ENCODE results near the gene CROCC2. TPM values are rescaled to one million over a fixed set of nuclear protein-coding genes. Genes with fewer than 3 reads are reported as not detected.

CROCC2 gene
- polyA plus RNA-seq, 1 donor (not counting 4 experiments of a cell fraction or from before 2014, with no cell fraction given) = not detected

GRCh38 chr2:240889601-240890560 is 16.3 kb upstream of the CROCC2 start:
- H3K4me3 ChIP-seq (ENCODE audit: control insufficient read depth in 2 of 3, extremely low read depth in 1 of 3, insufficient read depth in 2 of 3, low read depth in 1 of 3, low read length in 3 of 3) = no peak overlapping the region
- no peak overlapping the region for H3K9ac ChIP-seq (ENCODE audit: control insufficient read depth, extremely low read depth, insufficient read depth, low read length)
- TF ChIP-seq, protein P1, sequence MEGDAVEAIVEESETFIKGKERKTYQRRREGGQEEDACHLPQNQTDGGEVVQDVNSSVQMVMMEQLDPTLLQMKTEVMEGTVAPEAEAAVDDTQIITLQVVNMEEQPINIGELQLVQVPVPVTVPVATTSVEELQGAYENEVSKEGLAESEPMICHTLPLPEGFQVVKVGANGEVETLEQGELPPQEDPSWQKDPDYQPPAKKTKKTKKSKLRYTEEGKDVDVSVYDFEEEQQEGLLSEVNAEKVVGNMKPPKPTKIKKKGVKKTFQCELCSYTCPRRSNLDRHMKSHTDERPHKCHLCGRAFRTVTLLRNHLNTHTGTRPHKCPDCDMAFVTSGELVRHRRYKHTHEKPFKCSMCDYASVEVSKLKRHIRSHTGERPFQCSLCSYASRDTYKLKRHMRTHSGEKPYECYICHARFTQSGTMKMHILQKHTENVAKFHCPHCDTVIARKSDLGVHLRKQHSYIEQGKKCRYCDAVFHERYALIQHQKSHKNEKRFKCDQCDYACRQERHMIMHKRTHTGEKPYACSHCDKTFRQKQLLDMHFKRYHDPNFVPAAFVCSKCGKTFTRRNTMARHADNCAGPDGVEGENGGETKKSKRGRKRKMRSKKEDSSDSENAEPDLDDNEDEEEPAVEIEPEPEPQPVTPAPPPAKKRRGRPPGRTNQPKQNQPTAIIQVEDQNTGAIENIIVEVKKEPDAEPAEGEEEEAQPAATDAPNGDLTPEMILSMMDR (optimal IDR thresholded peaks at IDR 0.05 in 1 of 3, IDR thresholded peaks at IDR 0.05 in 1 of 3, conservative IDR thresholded peaks at IDR 0.05 in 1 of 3; ENCODE audit: extremely low read depth in 1 of 3, insufficient read depth in 2 of 3, low read length in 3 of 3) = no peak
- TF ChIP-seq EZH2 (IDR thresholded peaks at IDR 0.05; ENCODE audit: low read length) = no peak
- no peak overlapping the region for H3K27ac ChIP-seq (ENCODE audit: control insufficient read depth, insufficient read depth, low read length)
- H3K4me2 ChIP-seq (ENCODE audit: control insufficient read depth, extremely low read depth, insufficient read depth, low read depth, low read length) = no peak overlapping the region
- no peaks in the 10 kb centered on the region for H4K20me1 ChIP-seq (ENCODE audit: control insufficient read depth, extremely low read depth, insufficient read depth, low read length)
- peaks cover 7% of the 10 kb centered on the region for H3K27me3 ChIP-seq (ENCODE audit: control insufficient read depth, extremely low read depth, insufficient read depth, low read length)
- dilution Hi-C loops (cut with MboI; ENCODE audit: extremely low pct_ligation_motif_present, low sequenced_read_pairs) = loop anchor here (5.0 kb wide), 1 partner anchor 43 kb away; no protein-coding TSS in a partner anchor
- H3K4me1 ChIP-seq (ENCODE audit: control insufficient read depth, extremely low read depth, insufficient read depth, low read length) = peaks cover 10% of the 10 kb centered on the region
- DNase-seq (ENCODE audit: low read depth, low spot score) (no peak), FAIRE-seq (no peak)
- H3K9me1 ChIP-seq (ENCODE audit: control insufficient read depth, extremely low read depth, insufficient read depth, low read length) = no peaks in the 10 kb centered on the region
- H3K36me3 ChIP-seq (ENCODE audit: control insufficient read depth in 2 of 2, extremely low read depth in 1 of 2, insufficient read depth in 2 of 2, low read length in 2 of 2) = no peaks in the 10 kb centered on the region
- no peaks in the 10 kb centered on the region for H3K79me2 ChIP-seq (ENCODE audit: control insufficient read depth, insufficient read depth, low read length)
- no peak overlapping the region for H2AFZ ChIP-seq (ENCODE audit: control insufficient read depth, low read length)
- no peaks in the 10 kb centered on the region for H3K9me3 ChIP-seq (ENCODE audit: control insufficient read depth, low read depth, low read length)

- H3K4me1 ChIP-seq (ENCODE audit: control insufficient read depth, extremely low read depth, insufficient read depth, low read length) = peaks cover 10% of the 10 kb centered on the region
- no peak overlapping the region for H3K4me2 ChIP-seq (ENCODE audit: control insufficient read depth, extremely low read depth, insufficient read depth, low read depth, low read length)
- H3K79me2 ChIP-seq (ENCODE audit: control insufficient read depth, insufficient read depth, low read length) = no peaks in the 10 kb centered on the region
- H3K9me1 ChIP-seq (ENCODE audit: control insufficient read depth, extremely low read depth, insufficient read depth, low read length) = no peaks in the 10 kb centered on the region
- no peak overlapping the region for H3K4me3 ChIP-seq (ENCODE audit: control insufficient read depth in 2 of 3, extremely low read depth in 1 of 3, insufficient read depth in 2 of 3, low read depth in 1 of 3, low read length in 3 of 3)
- H3K27me3 ChIP-seq (ENCODE audit: control insufficient read depth, extremely low read depth, insufficient read depth, low read length) = peaks cover 14% of the 10 kb centered on the region
- no peak overlapping the region for H3K9ac ChIP-seq (ENCODE audit: control insufficient read depth, extremely low read depth, insufficient read depth, low read length)
- no peaks in the 10 kb centered on the region for H3K9me3 ChIP-seq (ENCODE audit: control insufficient read depth, low read depth, low read length)
- H3K27ac ChIP-seq (ENCODE audit: control insufficient read depth, insufficient read depth, low read length) = no peak overlapping the region
- dilution Hi-C loops (cut with MboI; ENCODE audit: extremely low pct_ligation_motif_present, low sequenced_read_pairs) = loop anchor here (5.0 kb wide), 1 partner anchor 43 kb away; no protein-coding TSS in a partner anchor
- TF ChIP-seq, protein P1 (optimal IDR thresholded peaks at IDR 0.05 in 1 of 3, IDR thresholded peaks at IDR 0.05 in 1 of 3, conservative IDR thresholded peaks at IDR 0.05 in 1 of 3; ENCODE audit: extremely low read depth in 1 of 3, insufficient read depth in 2 of 3, low read length in 3 of 3) = no peak
- TF ChIP-seq EZH2 (IDR thresholded peaks at IDR 0.05; ENCODE audit: low read length) = no peak
- DNase-seq (ENCODE audit: low read depth, low spot score) (no peak), FAIRE-seq (no peak)
- H2AFZ ChIP-seq (ENCODE audit: control insufficient read depth, low read length) = no peak overlapping the region
- H4K20me1 ChIP-seq (ENCODE audit: control insufficient read depth, extremely low read depth, insufficient read depth, low read length) = no peaks in the 10 kb centered on the region
- no peaks in the 10 kb centered on the region for H3K36me3 ChIP-seq (ENCODE audit: control insufficient read depth in 2 of 2, extremely low read depth in 1 of 2, insufficient read depth in 2 of 2, low read length in 2 of 2)
Measured at GRCh38 chr2:240890691-240891090, 15.4 kb upstream of the CROCC2 start.

Measured in keratinocyte (primary cell).